ENCODE measurements around the gene KCNJ15. TPM values are rescaled to one million over a fixed set of nuclear protein-coding genes. Genes with fewer than 3 reads are reported as not detected.

The KCNJ15 gene
- total and polyA plus RNA-seq, 2 of the 8 experiments (the other 6 are each of a cell fraction or from before 2014, with no cell fraction given) = under 0.01 TPM; not detected in 1

DNA sequence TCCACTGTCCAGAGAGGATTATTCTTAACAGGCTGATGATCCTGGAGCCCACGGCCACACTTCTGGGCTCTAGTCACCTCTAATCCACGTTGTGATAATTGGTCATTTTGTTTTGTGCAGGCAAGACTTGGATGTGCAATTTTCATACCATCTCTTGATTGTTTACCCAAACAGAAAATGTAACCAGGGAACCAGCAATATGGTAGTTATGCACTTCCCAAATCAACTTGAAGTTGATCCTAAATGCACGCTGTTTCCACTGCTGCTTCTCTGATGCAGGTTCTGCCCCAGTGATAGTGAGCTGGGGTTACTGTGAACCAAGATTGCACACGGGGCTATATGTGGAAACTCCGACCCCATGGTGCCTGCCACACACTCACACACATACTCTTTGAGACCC lies 14.7 kb upstream of the KCNJ15 start:
- H3K9ac ChIP-seq (replicated peaks in 1 of 4; ENCODE audit: extremely low read depth in 1 of 4, low read depth in 3 of 4, low read length in 3 of 4) = no peak overlapping the region
- no peak overlapping the region for H3K4me3 ChIP-seq (ENCODE audit: extremely low read depth in 1 of 4, insufficient read depth in 2 of 4, low read depth in 3 of 4, low read length in 4 of 4)
- H4K20me1 ChIP-seq (replicated peaks in 1 of 2; ENCODE audit: control insufficient read depth in 1 of 2, insufficient read depth in 2 of 2, low read length in 2 of 2) = no peaks in the 10 kb centered on the region
- no peak overlapping the region for H3K18ac ChIP-seq (ENCODE audit: extremely low read depth, low read length)
- 94% methylated on average over 5 of the region's 5 CpGs; no CpG with 5 or more reads in 1 of the 2 experiments for WGBS, 2 experiments (ENCODE audit: extremely low coverage in 1 of 2, insufficient coverage in 1 of 2, insufficient read length in 1 of 2, insufficient replicate concordance in 2 of 2, low coverage in 1 of 2, low lambda C conversion rate in 2 of 2, missing lambda C conversion rate in 1 of 2)
- H2BK20ac ChIP-seq (ENCODE audit: low read length) = no peak overlapping the region
- no peak overlapping the region for H2BK120ac ChIP-seq (replicated peaks; ENCODE audit: low read depth, low read length)
- ChIA-PET POLR2A (ENCODE audit: partially characterized antibody) (no interaction called here), CTCF (ENCODE audit: partially characterized antibody) (interaction anchor here (1.0 to 1.7 kb wide), 3 partner anchors 11 to 108 kb away, joined by 3 to 5 read pairs (median 4); no protein-coding TSS in a partner anchor)
- no peak overlapping the region for H3K14ac ChIP-seq (ENCODE audit: insufficient read length)
- DNase-seq (ENCODE audit: low read depth in 1 of 2, low spot score in 2 of 2) = no peak
- H3K23ac ChIP-seq (ENCODE audit: insufficient read length) = no peak overlapping the region
- H4K5ac ChIP-seq (ENCODE audit: insufficient read length, low read depth, low read length) = no peak overlapping the region
- H3K56ac ChIP-seq (replicated peaks; ENCODE audit: insufficient read length, low read depth, low read length) = no peak overlapping the region
- FAIRE-seq = no peak
- H2BK12ac ChIP-seq (ENCODE audit: low read depth, low read length) = no peak overlapping the region
- H3K23me2 ChIP-seq (ENCODE audit: low read depth, low read length) = peaks cover 3% of the 10 kb centered on the region; the same call in 1 of the 2 replicates
- H2AFZ ChIP-seq (ENCODE audit: low read length) = 0 out of 2 replicates have a peak overlapping the region, but pooled peaks have one; percentile 24
- no peaks in the 10 kb centered on the region for H3K79me1 ChIP-seq (ENCODE audit: low read depth, low read length)
- no peak overlapping the region for H2AK5ac ChIP-seq (ENCODE audit: low read depth, low read length)
- no peak overlapping the region for H4K91ac ChIP-seq (replicated peaks; ENCODE audit: insufficient read length, low read length)
- H3K27me3 ChIP-seq (replicated peaks in 1 of 4; ENCODE audit: control insufficient read depth in 3 of 4, extremely low read depth in 1 of 4, insufficient read depth in 3 of 4, low read length in 3 of 4) = no peaks in the 10 kb centered on the region
- H3K36me3 ChIP-seq (ENCODE audit: control insufficient read depth in 2 of 4, insufficient read depth in 4 of 4, low read length in 3 of 4) = no peaks in the 10 kb centered on the region
- no peak overlapping the region for H3K4me2 ChIP-seq (ENCODE audit: insufficient read depth in 1 of 2, low read depth in 2 of 2, low read length in 2 of 2)
- H4K8ac ChIP-seq (ENCODE audit: extremely low read depth, insufficient read depth, low read length) = no peak overlapping the region
- no peaks in the 10 kb centered on the region for H3K4me1 ChIP-seq (replicated peaks in 1 of 4; ENCODE audit: control insufficient read depth in 3 of 4, insufficient read depth in 4 of 4, low read length in 3 of 4)
- H3K9me3 ChIP-seq (ENCODE audit: insufficient read depth in 2 of 2, low read depth in 1 of 2, low read length in 1 of 2) = no peaks in the 10 kb centered on the region
- no peak overlapping the region for H2BK5ac ChIP-seq (ENCODE audit: low read depth, low read length)
- no peak overlapping the region for H2BK15ac ChIP-seq (ENCODE audit: low read length)
- H3K27ac ChIP-seq (ENCODE audit: low read depth, low read length) = no peak overlapping the region
- H3K79me2 ChIP-seq (ENCODE audit: control insufficient read depth in 1 of 2, insufficient read depth in 2 of 2, low read length in 2 of 2) = no peaks in the 10 kb centered on the region
- no peak overlapping the region for H3K4ac ChIP-seq (replicated peaks; ENCODE audit: insufficient read length, low read depth, low read length)
- no peak for TF ChIP-seq MAFK (IDR thresholded peaks at IDR 0.05; ENCODE audit: low read depth, low read length)
- TF ChIP-seq, protein P1, sequence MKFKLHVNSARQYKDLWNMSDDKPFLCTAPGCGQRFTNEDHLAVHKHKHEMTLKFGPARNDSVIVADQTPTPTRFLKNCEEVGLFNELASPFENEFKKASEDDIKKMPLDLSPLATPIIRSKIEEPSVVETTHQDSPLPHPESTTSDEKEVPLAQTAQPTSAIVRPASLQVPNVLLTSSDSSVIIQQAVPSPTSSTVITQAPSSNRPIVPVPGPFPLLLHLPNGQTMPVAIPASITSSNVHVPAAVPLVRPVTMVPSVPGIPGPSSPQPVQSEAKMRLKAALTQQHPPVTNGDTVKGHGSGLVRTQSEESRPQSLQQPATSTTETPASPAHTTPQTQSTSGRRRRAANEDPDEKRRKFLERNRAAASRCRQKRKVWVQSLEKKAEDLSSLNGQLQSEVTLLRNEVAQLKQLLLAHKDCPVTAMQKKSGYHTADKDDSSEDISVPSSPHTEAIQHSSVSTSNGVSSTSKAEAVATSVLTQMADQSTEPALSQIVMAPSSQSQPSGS (IDR thresholded peaks at IDR 0.05; ENCODE audit: low read length) = no peak
- no peak for TF ChIP-seq TEAD4 (IDR thresholded peaks at IDR 0.05; ENCODE audit: low read depth, low read length)
- no peak for TF ChIP-seq TCF12 (IDR thresholded peaks at IDR 0.05; ENCODE audit: low read depth, low read length)
- TF ChIP-seq POLR2A (IDR thresholded peaks at IDR 0.05; ENCODE audit: control extremely low read depth in 1 of 2, low read depth in 2 of 2, low read length in 2 of 2) = no peak
- TF ChIP-seq POLR2AphosphoS5 (IDR thresholded peaks at IDR 0.05; ENCODE audit: low read depth, low read length) = no peak
- TF ChIP-seq, protein P2, sequence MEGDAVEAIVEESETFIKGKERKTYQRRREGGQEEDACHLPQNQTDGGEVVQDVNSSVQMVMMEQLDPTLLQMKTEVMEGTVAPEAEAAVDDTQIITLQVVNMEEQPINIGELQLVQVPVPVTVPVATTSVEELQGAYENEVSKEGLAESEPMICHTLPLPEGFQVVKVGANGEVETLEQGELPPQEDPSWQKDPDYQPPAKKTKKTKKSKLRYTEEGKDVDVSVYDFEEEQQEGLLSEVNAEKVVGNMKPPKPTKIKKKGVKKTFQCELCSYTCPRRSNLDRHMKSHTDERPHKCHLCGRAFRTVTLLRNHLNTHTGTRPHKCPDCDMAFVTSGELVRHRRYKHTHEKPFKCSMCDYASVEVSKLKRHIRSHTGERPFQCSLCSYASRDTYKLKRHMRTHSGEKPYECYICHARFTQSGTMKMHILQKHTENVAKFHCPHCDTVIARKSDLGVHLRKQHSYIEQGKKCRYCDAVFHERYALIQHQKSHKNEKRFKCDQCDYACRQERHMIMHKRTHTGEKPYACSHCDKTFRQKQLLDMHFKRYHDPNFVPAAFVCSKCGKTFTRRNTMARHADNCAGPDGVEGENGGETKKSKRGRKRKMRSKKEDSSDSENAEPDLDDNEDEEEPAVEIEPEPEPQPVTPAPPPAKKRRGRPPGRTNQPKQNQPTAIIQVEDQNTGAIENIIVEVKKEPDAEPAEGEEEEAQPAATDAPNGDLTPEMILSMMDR (IDR thresholded peaks at IDR 0.05; ENCODE audit: control extremely low read depth in 1 of 3, insufficient read depth in 1 of 3, low read depth in 1 of 3, low read length in 3 of 3) = no peak
- no peak for TF ChIP-seq RXRA (IDR thresholded peaks at IDR 0.05; ENCODE audit: insufficient read depth, low read depth, low read length)
- no peak for TF ChIP-seq EGR1 (IDR thresholded peaks at IDR 0.05; ENCODE audit: borderline replicate concordance, low read depth, low read length)
- TF ChIP-seq NANOG (IDR thresholded peaks at IDR 0.05; ENCODE audit: insufficient read depth, low read depth, low read length, poor library complexity, severe bottlenecking) = no peak
- TF ChIP-seq BACH1 (IDR thresholded peaks at IDR 0.05; ENCODE audit: low read length) = no peak

Measured in H1 (cell line).